22Rv1 (cell line): ENCODE data around the gene KIAA1217.

Source experiments
- CTCF ChIP-seq: fragments of 450-650 bp; IDR thresholded peaks from 2 replicates; pipeline ENCODE4 v1.5.1; 2017; ENCODE audit warnings: mild to moderate bottlenecking
- ZFX ChIP-seq: fragments of 450-650 bp; IDR thresholded peaks from 2 replicates; pipeline ENCODE4 v1.6.1; 2017; ENCODE audit warnings: antibody characterized with exemption, borderline replicate concordance

GRCh38 chr10:24205821-24206220 lies 3.1 kb upstream of the KIAA1217 start:
- no peak for TF ChIP-seq CTCF
- no peak for TF ChIP-seq ZFX
